GM18868 (cell line): Measurements from ENCODE around the gene CTNNA3.

Source experiments
- ATAC-seq: cut with Tn5 transposase; IDR thresholded peaks from one replicate; pipeline ENCODE4 v1.9.1; 2021; ENCODE audit warnings: mild to moderate bottlenecking, moderate library complexity; ENCODE audit not compliant: unreplicated experiment

CTNNA3 gene

DNA sequence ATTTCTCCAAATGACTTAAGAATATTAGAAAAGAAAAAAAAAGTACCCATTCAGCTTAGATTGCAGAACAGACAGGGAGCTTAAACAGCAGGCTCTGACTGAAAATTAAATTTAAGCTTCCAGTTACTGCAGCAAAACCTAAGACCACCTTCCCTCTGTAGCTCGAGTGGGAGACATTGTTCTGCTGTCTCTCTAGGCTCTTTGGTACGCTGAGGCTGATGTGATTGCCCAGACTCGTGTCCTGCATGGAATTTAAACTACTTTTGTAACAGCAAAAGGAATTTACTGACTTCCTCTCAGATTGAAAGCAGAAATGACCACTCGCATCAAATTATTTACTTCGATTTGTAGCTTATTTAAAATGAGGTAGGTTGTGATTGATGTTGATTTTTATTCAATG is 645.6 kb downstream of the CTNNA3 start:
- no peak for ATAC-seq

DNA sequence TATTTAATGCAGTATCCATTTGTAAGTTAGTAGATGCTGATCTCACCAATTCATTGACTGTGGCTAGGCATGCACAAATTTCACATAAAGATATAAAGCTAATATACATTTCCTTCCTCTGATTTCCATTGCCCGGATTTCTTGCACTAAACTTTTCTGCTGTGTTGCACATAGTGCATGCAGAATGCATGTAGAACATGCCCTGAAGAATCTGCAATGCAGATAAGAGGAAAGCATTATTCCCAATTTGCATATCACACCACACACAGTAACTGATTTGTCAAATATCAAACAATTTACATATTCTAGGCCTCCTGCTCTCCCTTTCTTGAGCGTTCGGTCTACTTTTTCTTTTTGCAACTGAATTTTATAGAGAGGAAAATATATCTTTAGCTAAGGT is 646.0 kb downstream of the CTNNA3 start:
- no peak for ATAC-seq

- no peak for ATAC-seq
Observed at GRCh38 chr10:67046507-67046906, 649.5 kb downstream of the CTNNA3 start.

DNA sequence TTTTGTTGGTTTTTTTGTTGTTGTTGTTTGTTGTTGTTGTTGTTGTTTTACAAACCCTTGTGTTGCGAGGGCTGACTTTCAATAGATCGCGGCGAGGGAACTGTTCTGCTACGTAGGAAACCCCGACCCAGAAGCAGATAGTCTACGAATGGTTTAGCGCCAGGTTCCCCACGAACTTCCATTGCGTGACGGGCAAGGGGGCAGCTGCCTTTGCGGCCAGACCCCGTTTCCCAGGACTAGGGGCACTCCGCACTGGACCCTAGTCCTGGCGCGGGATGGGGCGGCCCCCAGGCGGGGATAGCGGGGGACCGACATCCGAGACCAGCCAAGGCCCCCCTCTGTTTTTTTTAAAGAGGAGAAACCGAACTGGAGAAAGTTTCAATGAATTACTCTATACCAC is 650.6 kb downstream of the CTNNA3 start:
- no peak for ATAC-seq

DNA sequence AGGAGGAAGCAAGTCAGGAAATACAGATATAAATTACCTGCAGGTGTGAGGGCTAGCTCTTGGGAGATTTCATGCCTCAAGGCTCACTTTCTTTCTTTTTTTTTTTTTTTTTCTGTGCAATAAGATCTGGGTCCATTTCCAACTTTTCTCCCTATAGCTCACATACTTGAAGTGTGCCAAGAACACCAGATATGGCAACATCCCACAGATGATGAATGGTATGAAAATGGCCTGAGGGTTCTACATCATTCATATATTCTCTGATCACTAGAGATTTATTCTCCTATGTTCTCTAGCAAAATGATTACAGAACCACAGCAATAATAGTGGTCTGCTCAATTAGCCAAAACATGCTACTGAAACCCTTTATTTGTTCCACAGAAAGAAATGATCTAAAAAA is 653.0 kb downstream of the CTNNA3 start:
- no peak for ATAC-seq

DNA sequence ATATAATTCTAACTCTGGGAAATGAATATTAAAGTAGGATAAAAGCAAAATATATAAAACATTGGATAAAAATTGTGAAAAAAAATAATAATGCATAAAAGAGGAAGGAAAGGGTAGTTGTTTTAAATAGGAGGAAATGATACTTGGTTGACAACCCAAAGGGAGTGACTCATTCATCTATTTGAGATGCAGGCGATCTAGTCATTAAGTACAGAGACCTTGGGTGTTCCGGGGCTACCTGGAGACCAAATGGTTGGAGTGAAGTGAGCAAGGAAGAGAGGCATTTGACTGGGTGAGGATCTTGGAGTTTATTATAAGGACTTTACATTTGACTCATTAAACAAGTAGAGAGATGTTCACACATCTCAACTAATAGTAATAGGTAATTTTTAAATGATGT is 659.2 kb downstream of the CTNNA3 start:
- no peak for ATAC-seq

DNA sequence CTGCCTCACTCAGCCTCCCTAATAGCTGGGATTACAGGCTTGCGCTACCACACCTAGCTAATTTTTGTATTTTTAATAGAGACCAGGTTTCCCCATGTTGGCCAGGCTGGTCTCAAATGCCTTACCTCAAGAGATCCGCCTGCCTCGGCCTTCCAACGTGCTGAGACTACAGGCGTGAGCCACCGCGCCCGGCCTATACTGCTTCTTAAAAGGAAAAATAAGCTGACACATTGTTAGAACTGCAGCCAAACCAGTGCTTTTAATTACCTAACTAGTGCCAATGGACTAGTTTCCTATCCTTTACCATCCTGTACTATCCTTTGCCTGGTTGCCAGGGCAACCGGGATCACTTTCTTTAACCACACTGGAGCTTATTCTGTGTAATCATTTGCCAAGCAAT is 662.1 kb downstream of the CTNNA3 start:
- no peak for ATAC-seq

GRCh38 chr10:67022099-67022498 is 673.9 kb downstream of the CTNNA3 start:
- no peak for ATAC-seq

DNA sequence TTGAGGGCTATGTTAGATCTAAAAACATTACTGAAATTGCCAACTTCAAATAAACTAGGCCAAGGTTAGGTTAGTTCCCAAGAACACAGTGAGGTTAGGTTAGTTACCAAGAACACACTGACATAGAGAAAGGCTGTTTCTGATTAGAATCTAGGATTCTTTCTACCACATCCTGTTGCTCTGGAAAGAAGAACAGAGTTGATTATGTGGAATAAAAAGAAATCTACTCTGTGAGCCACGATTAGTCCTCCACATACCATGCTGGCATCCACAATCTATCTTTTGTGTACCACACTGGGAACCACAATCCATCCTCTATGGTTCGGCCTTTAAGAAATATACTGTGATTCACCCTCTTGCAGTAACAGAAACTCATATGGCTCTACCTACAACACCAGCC is 678.8 kb downstream of the CTNNA3 start:
- no peak for ATAC-seq

DNA sequence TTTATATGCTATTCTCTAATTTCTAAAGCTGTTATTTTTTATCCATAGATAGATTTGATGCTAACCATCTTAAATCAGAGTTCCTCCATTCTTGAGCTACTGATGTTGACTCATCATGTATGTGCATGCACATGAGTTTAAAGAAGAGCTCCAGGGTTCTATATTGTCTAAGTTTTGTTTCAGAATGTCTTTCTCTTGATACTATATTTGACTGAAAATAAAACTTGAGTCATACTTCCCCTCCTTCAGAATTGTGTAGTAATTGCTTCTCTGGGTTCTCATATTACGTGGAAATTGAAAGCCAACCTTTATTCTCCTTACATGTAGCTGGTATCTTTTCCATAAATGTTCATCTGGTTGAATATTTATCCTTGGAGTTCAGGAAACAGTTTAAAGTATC is 680.8 kb downstream of the CTNNA3 start:
- peak; percentile 68 for ATAC-seq

DNA sequence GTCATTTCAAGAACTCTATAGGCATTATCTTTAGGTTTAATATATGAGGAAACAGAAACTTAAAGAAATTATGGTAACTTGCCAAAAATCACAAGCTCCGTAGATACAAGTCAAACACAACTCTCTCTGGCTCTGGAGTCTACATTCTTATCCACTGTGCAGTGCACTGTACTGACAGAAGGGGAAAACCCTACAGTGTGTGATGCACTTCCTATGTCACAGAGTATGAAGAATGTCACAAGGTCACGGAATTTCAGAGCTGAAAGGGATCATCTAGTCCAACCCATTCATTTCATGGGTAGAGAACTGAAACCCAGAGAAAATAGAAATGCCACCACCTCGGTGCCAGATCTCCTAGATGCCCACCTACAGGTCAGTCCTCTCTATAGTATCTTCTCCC is 684.0 kb downstream of the CTNNA3 start:
- ATAC-seq = no peak

GRCh38 chr10:67011480-67011879 is 684.5 kb downstream of the CTNNA3 start:
- no peak for ATAC-seq

- no peak for ATAC-seq
Observed at GRCh38 chr10:67005981-67006380, 690.0 kb downstream of the CTNNA3 start.

- ATAC-seq = no peak
Observed at GRCh38 chr10:67004690-67005089, 691.3 kb downstream of the CTNNA3 start.

DNA sequence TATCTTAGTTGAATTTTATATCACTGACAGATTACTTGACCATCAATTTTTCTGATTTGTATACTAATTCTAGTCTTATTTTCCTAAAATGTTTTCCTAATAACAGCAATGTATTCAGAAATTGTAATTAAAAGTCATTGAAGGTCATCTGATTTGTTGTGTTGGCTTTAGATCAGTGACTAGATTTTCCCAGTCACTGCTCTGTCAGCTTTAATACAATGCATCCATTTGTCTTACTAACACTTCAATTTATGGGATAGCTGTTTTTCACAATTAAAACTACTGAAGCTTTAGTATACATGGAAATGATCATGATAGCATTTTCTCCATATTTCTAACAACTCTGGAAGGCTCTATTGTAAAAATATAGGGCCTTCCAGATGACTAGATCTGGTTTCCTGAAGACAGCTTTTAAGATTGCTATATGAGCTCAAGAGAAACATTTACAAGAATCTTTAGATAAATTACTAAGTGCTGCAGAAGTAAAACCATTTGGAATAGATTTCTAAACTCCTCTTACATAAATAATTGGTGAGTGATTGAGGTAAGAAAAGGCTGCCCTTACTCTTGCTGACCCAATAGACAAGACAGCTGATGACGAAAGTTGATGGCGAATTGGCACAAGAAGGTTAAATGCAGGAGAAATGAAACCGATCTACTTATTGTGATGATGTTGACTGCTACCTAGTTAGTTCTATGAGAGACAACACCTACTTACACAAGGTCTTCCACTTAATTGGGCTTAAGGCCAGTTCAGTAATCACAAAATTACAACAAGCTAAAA is 696.0 kb downstream of the CTNNA3 start:
- ATAC-seq = no peak

DNA sequence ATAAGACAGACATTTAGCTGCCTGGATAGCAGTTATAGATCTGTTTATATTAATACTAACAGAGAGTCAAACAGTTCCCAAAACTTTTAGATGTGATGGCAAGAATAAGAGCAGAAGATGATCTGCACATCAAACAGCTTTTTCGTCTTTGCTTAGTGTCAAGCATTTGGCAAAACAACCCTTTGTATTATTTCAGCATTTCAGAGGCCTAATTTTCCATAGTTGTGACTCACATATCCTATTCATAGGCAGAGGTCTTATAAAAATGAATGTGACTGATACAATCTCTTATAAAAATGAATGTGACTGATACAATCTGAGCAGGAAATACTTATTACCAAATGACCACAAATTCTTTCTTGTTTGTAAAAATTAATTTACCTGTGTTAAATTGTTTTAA is 699.0 kb downstream of the CTNNA3 start:
- no peak for ATAC-seq

DNA sequence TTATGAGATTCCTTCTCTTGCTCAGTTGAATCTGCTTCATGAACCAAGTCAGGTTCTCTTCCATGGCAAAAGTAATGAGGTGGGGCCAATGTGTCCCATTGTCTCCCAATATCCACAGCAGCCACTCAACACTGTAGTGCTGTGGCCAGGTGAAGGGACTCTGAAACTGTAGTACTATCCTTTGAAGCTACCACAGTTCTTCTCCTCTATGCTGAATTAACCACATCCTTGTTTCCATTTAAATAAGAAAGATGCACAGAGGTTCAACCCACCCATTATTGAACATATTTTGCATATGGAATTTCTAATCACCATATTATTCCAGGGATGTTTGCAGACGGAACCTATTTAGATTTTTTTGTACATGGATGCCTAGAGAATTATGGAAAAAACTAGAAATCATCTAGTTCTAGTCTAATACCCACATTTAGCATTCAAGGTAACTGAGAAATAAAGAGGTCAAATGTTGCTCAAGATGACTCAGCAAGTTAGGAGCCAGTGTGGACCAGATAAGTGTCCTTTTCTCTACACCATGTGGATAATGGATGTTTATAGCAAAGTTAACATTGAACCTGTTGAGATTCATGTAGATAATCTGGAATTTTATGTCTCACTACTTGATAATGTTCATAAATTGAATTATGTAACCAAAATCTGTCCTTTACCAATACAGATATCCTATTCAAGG is 705.7 kb downstream of the CTNNA3 start:
- no peak for ATAC-seq

- no peak for ATAC-seq
Observed at GRCh38 chr10:66983475-66983818, 712.5 kb downstream of the CTNNA3 start.

GRCh38 chr10:66982792-66983474 is 713.1 kb downstream of the CTNNA3 start:
- no peak for ATAC-seq

GRCh38 chr10:66982053-66982420 is 714.0 kb downstream of the CTNNA3 start:
- ATAC-seq = no peak

DNA sequence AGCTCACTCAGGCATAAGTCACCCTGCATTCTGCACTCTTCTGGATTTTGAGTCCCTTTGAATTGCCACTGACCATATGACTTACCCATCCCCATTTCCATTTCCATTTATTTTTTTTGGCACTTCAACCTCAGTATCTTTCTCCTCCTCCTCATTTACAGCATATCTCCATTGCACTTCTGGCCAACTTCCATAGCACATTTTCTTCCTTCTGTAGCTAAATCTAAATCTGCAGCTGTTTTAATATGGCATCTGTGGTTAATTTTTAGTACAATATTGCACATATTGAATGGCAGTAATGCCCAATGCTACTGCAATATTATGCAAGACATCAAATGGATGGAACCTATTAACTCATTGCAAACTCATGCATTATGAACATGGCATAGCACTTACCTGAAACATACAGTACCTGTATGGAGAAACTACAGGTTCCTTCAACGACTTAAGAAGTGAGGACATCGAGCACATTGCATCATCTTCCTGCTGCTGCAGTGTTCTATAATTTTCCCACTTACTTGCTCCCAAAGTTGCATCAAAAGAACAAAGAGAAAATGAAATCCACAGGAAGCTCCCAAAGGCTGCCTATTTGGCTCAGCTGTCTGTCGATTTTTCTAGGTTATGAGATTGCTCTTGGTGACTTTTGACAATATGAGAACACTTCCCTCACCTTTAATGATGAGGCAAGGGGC is 714.5 kb downstream of the CTNNA3 start:
- ATAC-seq = no peak
